Ascending aorta (tissue), 2 donors: ENCODE data around the gene SLAMF8. TPM values are rescaled to one million over a fixed set of nuclear protein-coding genes. Genes with fewer than 3 reads are reported as not detected.

Experiments
- DNase-seq, 2 donors: peaks; one replicate each; pipeline ENCODE4 v3.0.0-alpha.2; 2019; ENCODE audit warnings: low spot score in 2 of 2
- H3K27ac ChIP-seq, 2 donors: fragments of 200-600 bp; sonication (generic); one replicate each; pipeline ENCODE4 v1.5.1; 2016 to 2017; ENCODE audit warnings: mild to moderate bottlenecking in 1 of 2
- H3K27me3 ChIP-seq: fragments of 200-600 bp; sonication (generic); one replicate; pipeline ENCODE4 v1.5.1; 2017
- H3K36me3 ChIP-seq, 2 donors: fragments of 200-600 bp; sonication (generic); one replicate each; pipeline ENCODE4 v1.5.1; 2016
- H3K4me1 ChIP-seq, 2 donors: fragments of 200-600 bp; sonication (generic); one replicate each; pipeline ENCODE4 v1.5.1; 2016 to 2017; ENCODE audit warnings: mild to moderate bottlenecking in 1 of 2
- H3K4me3 ChIP-seq, 2 donors: fragments of 200-600 bp; sonication (generic); one replicate each; pipeline ENCODE4 v1.5.1; 2016 to 2017; ENCODE audit warnings: mild to moderate bottlenecking in 1 of 2
- H3K9me3 ChIP-seq, 2 donors: fragments of 200-600 bp; sonication (generic); one replicate each; pipeline ENCODE4 v1.5.1; 2016
- intact Hi-C: fragments of 100-400 bp; cut with DNase I; formaldehyde crosslinking; loops from one replicate; pipeline ENCODE4 v1.15.1; 2023
- total RNA-seq: library from RNA; depleted of rRNA; stranded (reverse); fragments of >200 nt; gene quantifications from one replicate; pipeline ENCODE4 v1.1.0, GENCODE V29; 2016
- TF ChIP-seq, protein P1 (sequence below), 3 experiments: fragments of 200-600 bp in 2 of 3; fragments of 450-650 bp in 1 of 3; sonication (generic) in 2 of 3; IDR thresholded peaks; one replicate each; pipeline ENCODE4 v1.5.1; 2016 to 2019; ENCODE audit warnings: antibody characterized with exemption in 3 of 3, mild to moderate bottlenecking in 1 of 3, moderate library complexity in 1 of 3

SLAMF8 gene
- total RNA-seq, 1 donor from 2014 or later = 6.7 TPM

GRCh38 chr1:159867664-159868026, 41.0 kb downstream of the SLAMF8 start:
- TF ChIP-seq, protein P1, sequence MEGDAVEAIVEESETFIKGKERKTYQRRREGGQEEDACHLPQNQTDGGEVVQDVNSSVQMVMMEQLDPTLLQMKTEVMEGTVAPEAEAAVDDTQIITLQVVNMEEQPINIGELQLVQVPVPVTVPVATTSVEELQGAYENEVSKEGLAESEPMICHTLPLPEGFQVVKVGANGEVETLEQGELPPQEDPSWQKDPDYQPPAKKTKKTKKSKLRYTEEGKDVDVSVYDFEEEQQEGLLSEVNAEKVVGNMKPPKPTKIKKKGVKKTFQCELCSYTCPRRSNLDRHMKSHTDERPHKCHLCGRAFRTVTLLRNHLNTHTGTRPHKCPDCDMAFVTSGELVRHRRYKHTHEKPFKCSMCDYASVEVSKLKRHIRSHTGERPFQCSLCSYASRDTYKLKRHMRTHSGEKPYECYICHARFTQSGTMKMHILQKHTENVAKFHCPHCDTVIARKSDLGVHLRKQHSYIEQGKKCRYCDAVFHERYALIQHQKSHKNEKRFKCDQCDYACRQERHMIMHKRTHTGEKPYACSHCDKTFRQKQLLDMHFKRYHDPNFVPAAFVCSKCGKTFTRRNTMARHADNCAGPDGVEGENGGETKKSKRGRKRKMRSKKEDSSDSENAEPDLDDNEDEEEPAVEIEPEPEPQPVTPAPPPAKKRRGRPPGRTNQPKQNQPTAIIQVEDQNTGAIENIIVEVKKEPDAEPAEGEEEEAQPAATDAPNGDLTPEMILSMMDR (IDR thresholded peaks at IDR 0.05) = no peak
- H3K36me3 ChIP-seq = no peaks in the 10 kb centered on the region
- no peaks in the 10 kb centered on the region for H3K27me3 ChIP-seq
- no peak overlapping the region for H3K27ac ChIP-seq
- no peaks in the 10 kb centered on the region for H3K9me3 ChIP-seq
- intact Hi-C loops = no loop called here
- H3K4me1 ChIP-seq = no peaks in the 10 kb centered on the region
- H3K4me3 ChIP-seq = no peak overlapping the region
- DNase-seq = no peak

GRCh38 chr1:159868766-159869165, 42.1 kb downstream of the SLAMF8 start:
- no peaks in the 10 kb centered on the region for H3K36me3 ChIP-seq
- no peaks in the 10 kb centered on the region for H3K4me1 ChIP-seq
- no peaks in the 10 kb centered on the region for H3K27me3 ChIP-seq
- H3K4me3 ChIP-seq = no peak overlapping the region
- H3K9me3 ChIP-seq = no peaks in the 10 kb centered on the region
- TF ChIP-seq, protein P1 (IDR thresholded peaks at IDR 0.05) = no peak
- H3K27ac ChIP-seq = no peak overlapping the region
- no peak for DNase-seq
- intact Hi-C loops = no loop called here

DNA sequence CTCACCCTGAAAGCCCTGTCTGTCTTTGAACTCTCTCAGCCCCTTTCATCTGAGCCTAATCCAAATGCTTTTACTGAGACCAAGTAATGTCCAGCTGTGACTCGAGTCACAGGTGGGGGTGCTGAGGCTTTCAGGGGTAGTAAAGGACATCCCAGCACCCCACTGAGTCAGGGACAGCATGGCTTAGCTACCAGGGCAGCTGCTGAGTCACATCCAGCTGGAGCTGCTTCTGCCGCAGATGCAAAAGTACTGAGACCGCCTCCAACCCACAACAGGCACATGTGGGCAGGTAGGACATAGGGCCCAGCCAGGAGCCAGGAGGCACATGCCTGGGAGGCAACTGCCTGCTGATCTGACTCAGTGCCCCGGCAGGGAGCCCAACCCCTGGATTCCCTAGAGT, 42.5 kb downstream of the SLAMF8 start:
- Histone ChIP-seq H3K9me3 (no peaks in the 10 kb centered on the region), H3K4me3 (no peak overlapping the region), H3K36me3 (no peaks in the 10 kb centered on the region), H3K4me1 (no peaks in the 10 kb centered on the region), H3K27me3 (no peaks in the 10 kb centered on the region), H3K27ac (no peak overlapping the region)
- intact Hi-C loops = no loop called here
- no peak for DNase-seq
- TF ChIP-seq, protein P1 (IDR thresholded peaks at IDR 0.05) = no peak

DNA sequence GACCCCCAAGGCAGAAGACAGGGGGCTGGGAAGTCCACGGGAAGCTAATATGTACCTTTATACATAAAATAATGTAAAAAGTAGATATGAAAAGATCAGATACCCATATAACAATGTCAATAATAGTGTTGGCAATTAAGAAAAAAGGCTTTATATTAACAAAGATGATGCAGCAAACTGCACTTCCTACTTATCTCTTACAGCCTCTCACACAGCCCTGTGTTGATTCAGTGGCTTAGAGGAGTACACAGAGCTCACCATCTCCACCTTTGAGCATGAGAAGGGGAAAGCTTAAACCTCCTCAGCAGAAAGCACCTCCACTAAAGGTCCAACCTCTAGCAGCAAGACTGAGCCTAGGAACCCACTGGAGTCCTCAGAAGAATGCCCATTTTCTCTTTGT, 42.9 kb downstream of the SLAMF8 start:
- Histone ChIP-seq H3K4me3 (no peak overlapping the region), H3K9me3 (no peaks in the 10 kb centered on the region), H3K4me1 (no peaks in the 10 kb centered on the region), H3K36me3 (no peaks in the 10 kb centered on the region), H3K27me3 (no peaks in the 10 kb centered on the region), H3K27ac (no peak overlapping the region)
- intact Hi-C loops = no loop called here
- DNase-seq = no peak
- TF ChIP-seq, protein P1 (IDR thresholded peaks at IDR 0.05) = no peak

- intact Hi-C loops = no loop called here
- TF ChIP-seq, protein P1 (IDR thresholded peaks at IDR 0.05) = no peak
- Histone ChIP-seq H3K36me3 (no peaks in the 10 kb centered on the region), H3K4me1 (no peaks in the 10 kb centered on the region), H3K27ac (no peak overlapping the region), H3K9me3 (no peaks in the 10 kb centered on the region), H3K27me3 (no peaks in the 10 kb centered on the region), H3K4me3 (no peak overlapping the region)
- no peak for DNase-seq
Measured at GRCh38 chr1:159870704-159871103, 44.0 kb downstream of the SLAMF8 start.

GRCh38 chr1:159872891-159873290, 46.2 kb downstream of the SLAMF8 start:
- DNase-seq = no peak
- Histone ChIP-seq H3K4me1 (no peaks in the 10 kb centered on the region), H3K36me3 (no peaks in the 10 kb centered on the region), H3K9me3 (no peaks in the 10 kb centered on the region), H3K27me3 (no peaks in the 10 kb centered on the region), H3K27ac (no peak overlapping the region), H3K4me3 (no peak overlapping the region)
- TF ChIP-seq, protein P1 (IDR thresholded peaks at IDR 0.05) = no peak
- intact Hi-C loops = no loop called here
